Measurements from ENCODE around the gene ZBTB6. TPM values are rescaled to one million over a fixed set of nuclear protein-coding genes. Genes with fewer than 3 reads are reported as not detected.

Gene ZBTB6
- total RNA-seq, 4 donors from 2014 or later = 6.9 to 9.6 (median 8.3) TPM

GRCh38 chr9:122866079-122866478, 47.0 kb downstream of the ZBTB6 start:
- intact Hi-C loops (cut with DNase I; ENCODE audit: low total_unique reads) = no loop called here
- no peak overlapping the region for H3K4me3 ChIP-seq (ENCODE audit: low read depth, poor library complexity, severe bottlenecking)
- WGBS, 2 donors = 85 to 86% methylated on average over 2 to 4 of the region's 5 CpGs
- TF ChIP-seq POLR2A (IDR thresholded peaks at IDR 0.05) (no peak), CTCF (IDR thresholded peaks at IDR 0.05) (no peak)
- DNase-seq (ENCODE audit: low spot score in 2 of 2) = no peak

- no peak overlapping the region for H3K4me3 ChIP-seq (ENCODE audit: low read depth, poor library complexity, severe bottlenecking)
- TF ChIP-seq CTCF (IDR thresholded peaks at IDR 0.05) = no peak
- 81% methylated on average over 7 of the region's 7 CpGs for WGBS, 2 donors
- intact Hi-C loops (cut with DNase I; ENCODE audit: low total_unique reads) = no loop called here
- DNase-seq (ENCODE audit: low spot score in 2 of 2) = no peak
These were observed 47.8 kb downstream of the ZBTB6 start for GRCh38 chr9:122865300-122865699.

- 96 to 100% methylated on average over 3 of the region's 3 CpGs for WGBS, 2 donors
- DNase-seq (ENCODE audit: low spot score in 2 of 2) = no peak
- TF ChIP-seq CTCF (IDR thresholded peaks at IDR 0.05) = no peak
- TF ChIP-seq POLR2A (IDR thresholded peaks at IDR 0.05) = no peak
- no peak overlapping the region for H3K4me3 ChIP-seq (ENCODE audit: low read depth, poor library complexity, severe bottlenecking)
- intact Hi-C loops (cut with DNase I; ENCODE audit: low total_unique reads) = no loop called here
These were observed 49.7 kb downstream of the ZBTB6 start for GRCh38 chr9:122863407-122863806.

GRCh38 chr9:122860319-122861142, 52.6 kb downstream of the ZBTB6 start:
- no peak overlapping the region for H3K4me3 ChIP-seq (ENCODE audit: low read depth, poor library complexity, severe bottlenecking)
- WGBS, 2 donors = 91 to 92% methylated on average over 8 of the region's 8 CpGs
- intact Hi-C loops (cut with DNase I; ENCODE audit: low total_unique reads) = no loop called here
- TF ChIP-seq POLR2A (IDR thresholded peaks at IDR 0.05) (no peak), CTCF (IDR thresholded peaks at IDR 0.05) (no peak)
- DNase-seq (ENCODE audit: low spot score in 2 of 2) = no peak

Other genes starting within 250 kb of the ZBTB6 start
- gene OR1L3, start 238.2 kb downstream of the ZBTB6 start, total RNA-seq = not detected
- not detected for gene OR1L4, start 189.3 kb downstream of the ZBTB6 start, total RNA-seq
- not detected for gene OR1L6, start 171.0 kb downstream of the ZBTB6 start, total RNA-seq
- not detected for gene OR5C1, start 124.4 kb downstream of the ZBTB6 start, total RNA-seq
- gene OR1K1, start 113.2 kb downstream of the ZBTB6 start, total RNA-seq = under 1 TPM in 1 of 4 donors, not detected in 3; 0.66 TPM
- gene PDCL, start 84.7 kb downstream of the ZBTB6 start, total RNA-seq = 10 to 100 TPM; 13.3 to 16.6 (median 15.9) TPM
- 10 to 100 TPM; 24.2 to 30.9 (median 27.1) TPM for gene RC3H2, start 8.0 kb downstream of the ZBTB6 start, total RNA-seq
- 1 to 10 TPM; 2.0 to 5.9 (median 4.8) TPM for gene ZBTB26, start 18.2 kb upstream of the ZBTB6 start, total RNA-seq
- 10 to 100 TPM; 36.7 to 52.1 (median 45.4) TPM for gene RABGAP1, start 27.7 kb upstream of the ZBTB6 start, total RNA-seq
- gene GPR21, start 120.3 kb upstream of the ZBTB6 start, total RNA-seq = 1 to 10 TPM in 2 of 4 donors, not detected in 2; 1.3 to 2.7 TPM

Data from lower leg skin (tissue), 4 donors.